NCI-H1105 (cell line): ENCODE measurements around the gene ITGAE.
"Not testable (repeated sequence)": the region's sequence is repeated elsewhere in the genome, so short reads cannot be mapped to it uniquely, and the experiment has no call there.

Experiments used
- DNase-seq: peaks from one replicate; lab custom pipeline; 2025; lab: John Stamatoyannopoulos, UW

The ITGAE gene

DNA sequence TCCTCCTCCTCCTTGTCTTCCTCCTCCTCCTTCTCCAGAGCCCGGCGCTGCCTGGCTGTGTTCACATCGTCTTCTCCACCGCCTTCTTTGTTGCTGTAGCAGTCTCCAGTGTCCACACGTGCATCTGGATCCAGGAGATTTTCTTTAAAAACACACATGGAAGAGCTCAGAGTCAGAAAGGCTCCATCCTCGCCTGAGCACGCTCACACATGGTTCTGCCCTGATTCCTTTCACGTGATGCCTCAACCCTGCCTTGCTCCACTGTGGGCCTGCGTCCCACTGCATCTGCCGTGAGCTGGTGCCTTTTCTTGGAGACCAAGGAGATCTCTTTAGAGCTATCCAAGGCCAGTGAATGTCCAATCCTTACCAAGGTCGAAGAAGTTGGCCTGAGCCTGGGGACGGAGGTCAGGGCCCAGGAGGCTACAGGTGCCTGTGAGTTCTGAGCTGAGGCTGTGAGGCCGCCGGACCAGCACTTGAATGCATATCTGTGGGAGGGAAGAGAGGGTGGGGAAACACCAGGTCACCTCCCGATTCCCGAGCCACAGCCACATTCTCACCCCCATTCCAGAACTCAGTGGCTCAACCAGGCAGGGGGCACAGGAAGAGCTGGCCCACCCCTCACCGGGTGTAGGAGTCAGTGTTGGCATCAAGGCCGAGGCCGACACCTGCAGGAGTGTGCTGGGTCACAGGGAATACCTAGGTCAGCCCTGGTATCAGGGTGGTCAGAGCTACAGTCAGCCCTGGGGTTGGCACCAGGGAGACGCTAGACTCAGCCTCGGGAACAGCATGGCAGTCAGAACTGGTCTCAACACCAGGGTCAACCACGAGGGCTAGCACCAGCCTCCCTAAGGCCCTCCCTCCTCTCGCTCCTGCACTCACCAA lies 39.7 kb downstream of the ITGAE start:
- DNase-seq, result no peak

DNA sequence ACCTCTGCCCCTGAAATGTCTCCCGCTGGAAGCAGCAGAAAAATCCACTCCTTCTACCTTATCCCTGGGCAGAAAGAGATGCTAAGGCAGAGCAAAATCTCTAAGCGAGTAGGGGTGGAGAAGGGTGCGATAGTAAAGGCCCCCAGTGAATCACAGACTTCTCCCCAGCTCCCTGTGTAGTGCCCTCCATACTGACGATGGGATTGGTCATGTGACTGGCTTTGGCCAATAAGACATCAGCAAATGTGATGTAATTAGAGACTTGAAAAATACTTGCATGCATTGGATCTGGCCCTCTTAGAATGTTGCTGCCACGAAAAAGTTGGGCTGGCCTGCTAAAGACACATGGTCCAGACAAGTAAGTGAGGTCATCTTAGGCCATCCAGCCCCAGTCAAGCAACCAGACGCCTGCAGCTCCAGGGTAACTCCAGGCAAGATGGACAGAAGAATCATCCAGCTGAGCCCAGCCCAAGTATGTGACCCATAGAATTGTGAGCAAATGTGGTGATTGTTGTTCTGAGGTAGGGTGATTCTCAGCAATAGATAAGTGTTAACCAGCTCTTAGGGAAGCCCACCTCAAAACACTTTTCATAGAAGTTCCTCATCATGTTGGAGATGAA lies 41.3 kb downstream of the ITGAE start:
- no peak for DNase-seq

DNA sequence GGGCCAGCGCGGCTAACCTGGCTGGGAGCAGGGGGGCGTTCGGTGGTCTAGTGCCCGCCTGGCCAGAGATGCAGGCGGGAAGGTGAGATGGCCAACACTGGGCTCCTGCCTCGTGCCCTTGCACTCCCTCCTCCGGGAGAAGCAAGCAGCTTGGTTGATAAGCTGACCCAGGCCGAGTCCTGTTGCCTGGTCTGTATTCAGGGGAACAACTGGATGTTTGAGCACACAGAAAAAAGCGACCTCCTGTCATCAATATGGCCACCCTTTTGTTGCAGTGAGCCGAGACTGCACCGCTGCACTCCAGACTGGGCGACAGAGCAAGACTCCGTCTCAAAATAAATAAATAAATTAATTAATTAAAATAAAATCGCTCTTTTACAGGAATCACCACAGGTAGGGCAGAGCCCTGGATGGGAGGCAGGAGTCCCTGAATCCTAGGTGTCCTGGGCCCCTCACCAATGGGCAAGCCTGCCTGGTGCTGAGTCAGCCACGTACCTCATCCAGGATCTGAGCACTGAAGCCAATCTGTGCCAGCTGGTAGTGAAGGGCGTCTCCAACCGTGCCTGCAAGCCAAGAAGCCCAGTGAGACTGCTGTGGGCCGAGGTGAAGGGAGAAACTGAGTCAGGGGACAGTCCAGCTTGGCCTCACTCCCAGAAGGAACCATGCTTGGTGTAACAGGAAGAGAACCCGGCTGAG lies 45.5 kb downstream of the ITGAE start:
- DNase-seq, result no peak

DNA sequence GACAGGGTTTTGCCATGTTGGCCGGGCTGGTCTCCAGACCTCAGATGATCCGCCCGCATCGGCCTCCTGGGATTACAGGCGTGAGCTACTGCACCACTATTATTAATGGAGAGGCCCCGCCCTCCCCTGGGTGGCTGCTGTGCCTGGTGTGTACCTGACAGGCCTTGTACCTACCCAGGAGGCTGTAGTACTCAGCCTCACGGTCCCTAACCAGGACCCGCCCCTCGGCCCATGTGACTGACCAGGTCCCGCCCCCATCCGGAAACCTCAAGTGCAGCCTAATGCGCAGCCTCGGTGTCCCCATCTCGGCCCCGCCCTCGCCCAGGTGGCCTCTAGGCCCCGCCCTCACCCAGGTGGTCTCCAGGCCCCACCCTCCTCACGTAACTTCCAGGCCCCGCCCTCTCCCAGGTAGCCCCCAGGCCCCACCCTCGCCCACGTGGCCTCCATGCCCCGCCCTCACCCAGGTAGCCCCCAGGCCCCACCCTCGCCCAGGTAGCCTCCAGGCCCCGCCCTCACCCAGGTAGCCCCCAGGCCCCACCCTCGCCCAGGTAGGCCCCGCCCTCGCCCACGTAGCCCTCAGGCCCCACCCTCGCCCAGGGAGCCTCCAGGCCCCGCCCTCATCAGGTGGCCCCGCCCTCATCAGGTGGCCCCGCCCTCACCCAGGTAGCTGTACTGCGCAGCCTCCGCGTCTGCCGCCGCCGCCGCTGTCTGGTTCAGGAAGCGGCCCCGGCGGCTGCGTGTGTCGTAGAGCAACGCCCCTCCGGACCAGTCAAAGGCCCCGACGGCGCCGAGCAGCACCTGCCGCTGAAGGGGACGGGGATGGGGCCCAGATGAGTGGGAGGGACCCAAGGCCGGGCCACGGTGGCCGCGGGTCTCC lies 46.3 kb downstream of the ITGAE start:
- DNase-seq, result peak; percentile 94

DNA sequence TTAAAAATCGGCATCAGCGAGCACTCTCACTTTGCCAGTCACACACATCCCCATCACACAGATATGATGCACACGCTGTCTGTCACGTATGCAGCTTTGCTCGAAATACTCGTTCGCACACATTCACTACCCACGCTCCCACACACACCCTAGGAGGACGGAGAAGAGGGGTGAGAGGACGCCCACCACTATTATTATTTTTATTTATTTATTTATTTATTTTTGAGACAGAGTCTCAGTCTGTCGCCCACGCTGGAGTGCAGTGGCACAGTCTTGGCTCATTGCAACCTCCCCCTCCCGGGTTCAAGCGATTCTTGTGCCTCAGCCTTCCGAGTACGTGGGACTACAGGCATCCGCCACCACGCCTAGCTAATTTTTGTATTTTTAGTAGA lies 46.9 kb downstream of the ITGAE start:
- DNase-seq, result no peak

- DNase-seq, result no peak
Measured at GRCh38 chr17:3753624-3754023, 47.4 kb downstream of the ITGAE start.

DNA sequence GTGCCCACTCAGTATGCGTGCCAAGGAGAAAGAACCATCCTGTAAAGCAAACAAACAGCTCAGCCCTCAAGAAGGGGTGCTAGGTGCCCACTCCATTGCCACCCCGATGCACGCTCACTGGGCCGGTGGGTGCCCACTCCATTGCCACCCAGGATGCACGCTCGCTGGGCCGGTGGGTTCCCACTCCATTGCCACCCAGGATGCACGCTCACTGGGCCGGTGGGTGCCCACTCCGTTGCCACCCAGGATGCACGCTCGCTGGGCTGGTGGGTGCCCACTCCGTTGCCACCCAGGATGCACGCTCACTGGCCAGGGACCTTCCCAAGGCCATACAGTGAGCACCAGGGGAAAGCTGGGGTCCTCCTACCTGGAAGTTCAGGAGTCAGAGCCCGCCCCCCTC lies 49.2 kb downstream of the ITGAE start:
- DNase-seq, result no peak

- DNase-seq, result no peak
Measured at GRCh38 chr17:3750926-3751325, 50.1 kb downstream of the ITGAE start.

- DNase-seq, result no peak
Measured at GRCh38 chr17:3750296-3750695, 50.7 kb downstream of the ITGAE start.

GRCh38 chr17:3748576-3748975 lies 52.4 kb downstream of the ITGAE start:
- no peak for DNase-seq

DNA sequence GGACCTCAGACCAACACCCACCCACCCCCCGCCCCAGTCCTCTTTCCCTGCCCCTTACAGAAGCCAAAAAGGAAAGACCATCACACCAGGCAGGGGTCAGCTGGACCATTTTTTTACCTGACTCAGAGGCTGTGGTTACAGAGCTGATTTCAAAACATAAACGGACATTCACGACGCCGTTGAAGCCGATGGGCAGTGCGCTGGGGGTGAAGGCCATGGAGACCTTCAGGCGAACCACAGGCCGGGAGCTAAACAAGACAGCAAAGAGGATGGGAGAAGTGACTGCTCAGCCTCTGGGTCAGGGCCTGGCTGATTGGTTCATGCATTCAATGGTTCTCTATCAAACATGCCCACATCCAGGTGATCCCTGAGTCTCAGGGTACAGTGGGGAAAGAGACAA lies 53.2 kb downstream of the ITGAE start:
- no peak for DNase-seq

DNA sequence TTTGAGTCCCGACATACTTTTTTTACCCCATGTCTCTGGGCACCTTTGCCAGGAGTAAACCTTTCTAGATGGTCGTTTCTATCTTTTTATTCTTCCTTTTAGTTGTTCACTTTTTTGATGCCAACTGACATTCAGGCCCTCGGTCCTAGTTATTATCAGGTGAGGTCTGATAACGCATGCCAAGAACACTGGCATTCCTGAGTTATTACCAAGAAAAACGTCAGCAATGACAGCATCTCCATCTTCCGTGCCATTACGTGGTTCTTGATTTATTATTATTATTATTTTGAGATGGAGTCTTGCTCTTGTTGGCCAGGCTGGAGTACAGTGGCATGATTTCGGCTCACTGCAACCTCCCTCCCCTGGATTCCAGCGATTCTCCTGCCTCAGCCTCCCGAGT lies 55.9 kb downstream of the ITGAE start:
- DNase-seq, result no peak

- DNase-seq, result no peak
Measured at GRCh38 chr17:3744014-3744413, 57.0 kb downstream of the ITGAE start.

DNA sequence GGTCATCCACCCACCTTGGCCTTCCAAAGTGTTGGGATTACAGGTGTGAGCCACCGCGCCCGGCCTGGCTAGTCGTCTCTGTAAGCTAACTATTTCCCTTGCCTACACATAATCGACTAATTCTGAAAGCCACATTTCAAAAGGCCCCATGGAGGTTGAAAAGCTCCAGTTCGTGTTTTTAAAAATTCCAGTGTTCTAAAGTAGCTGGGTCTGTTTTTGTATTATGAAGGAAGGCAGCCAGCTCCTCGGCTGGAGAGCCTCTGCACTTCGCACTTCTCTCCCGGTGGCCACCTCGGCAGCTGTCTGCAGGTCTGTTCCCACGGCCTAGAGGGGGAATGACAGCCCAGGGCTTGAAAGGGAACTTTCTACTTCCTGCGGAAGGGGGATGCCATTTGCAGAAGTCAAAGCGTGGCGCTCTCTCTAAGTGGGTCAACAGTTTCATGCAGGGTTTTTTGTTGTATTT lies 60.3 kb downstream of the ITGAE start:
- DNase-seq, result no peak

DNA sequence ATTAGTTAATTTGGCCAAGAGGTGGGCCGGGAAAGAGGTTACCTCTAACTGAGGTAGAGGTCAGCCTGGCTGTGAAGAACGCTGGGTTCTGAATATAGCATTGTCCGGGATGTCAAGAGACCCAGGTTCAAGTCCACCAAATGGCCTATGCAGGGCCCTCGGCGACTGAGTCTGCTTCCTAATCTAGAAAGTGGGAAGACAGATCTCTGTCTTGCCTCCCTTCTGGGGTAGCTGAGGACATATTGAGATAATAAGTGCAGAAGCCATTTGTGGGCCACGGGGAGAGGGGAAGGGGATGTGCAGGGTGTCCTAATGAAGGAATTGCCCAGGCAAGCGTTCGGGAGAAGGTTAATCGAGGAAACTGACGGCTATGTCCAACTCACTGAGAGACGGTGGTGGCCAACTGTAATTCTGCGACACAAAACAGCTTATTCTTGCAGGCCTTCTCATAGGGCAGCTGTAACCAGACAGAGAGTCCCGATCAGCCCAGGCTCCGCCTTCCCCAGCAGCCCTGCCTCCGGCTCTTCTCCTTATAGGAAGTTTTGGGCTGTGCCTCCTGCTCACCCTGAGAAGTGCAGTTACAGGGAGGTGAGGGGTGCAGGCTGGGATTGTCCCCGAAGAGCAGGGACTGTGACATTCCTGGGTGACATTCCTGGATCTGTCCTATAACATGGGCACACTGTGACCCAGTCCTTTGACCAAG lies 61.4 kb downstream of the ITGAE start:
- DNase-seq, result no peak

- DNase-seq, result peak; percentile 33
Measured at GRCh38 chr17:3738562-3739295, 62.3 kb downstream of the ITGAE start.

- no peak for DNase-seq
Measured at GRCh38 chr17:3735515-3735914, 65.5 kb downstream of the ITGAE start.

- not testable (repeated sequence) for DNase-seq
Measured at GRCh38 chr17:3734911-3735276, 66.1 kb downstream of the ITGAE start.

- DNase-seq, result no peak
Measured at GRCh38 chr17:3732210-3732621, 68.8 kb downstream of the ITGAE start.

- no peak for DNase-seq
Measured at GRCh38 chr17:3730881-3731429, 70.0 kb downstream of the ITGAE start.
